ENCODE measurements around the gene KATNB1.
"Not testable (repeated sequence)": the region's sequence is repeated elsewhere in the genome, so short reads cannot be mapped to it uniquely, and the experiment has no call there.

Gene KATNB1

GRCh38 chr16:57775661-57776469 lies 40.3 kb downstream of the KATNB1 start:
- no peaks in the 10 kb centered on the region for H3K4me1 ChIP-seq (ENCODE audit: insufficient read depth, low read length)
- H3K9ac ChIP-seq (ENCODE audit: low read depth, low read length), result no peak overlapping the region
- H3K4me3 ChIP-seq (ENCODE audit: low read depth in 1 of 2, low read length in 2 of 2), result no peak overlapping the region
- no peaks in the 10 kb centered on the region for H3K36me3 ChIP-seq (ENCODE audit: insufficient read depth, low read length)
- no peak overlapping the region for H2AFZ ChIP-seq (ENCODE audit: low read depth, low read length)
- no peaks in the 10 kb centered on the region for H4K20me1 ChIP-seq (ENCODE audit: insufficient read depth, low read length)
- no peaks in the 10 kb centered on the region for H3K27me3 ChIP-seq (ENCODE audit: insufficient read depth, low read length, poor library complexity)
- no peak overlapping the region for H3K27ac ChIP-seq (ENCODE audit: low read length)
- H3K79me2 ChIP-seq (ENCODE audit: insufficient read depth, low read length), result no peaks in the 10 kb centered on the region
- peak; percentile 33; the same call in 1 of the 3 replicates for ATAC-seq (ENCODE audit: insufficient read depth, low read depth)
- no peak for TF ChIP-seq EZH2 (IDR thresholded peaks at IDR 0.05; ENCODE audit: borderline replicate concordance, low read depth, low read length, severe bottlenecking)
- peak; percentile 19 for TF ChIP-seq CTCF (IDR thresholded peaks at IDR 0.05; ENCODE audit: borderline replicate concordance, extremely low read depth, low read length, poor library complexity, severe bottlenecking)
- H3K4me2 ChIP-seq (ENCODE audit: insufficient read depth, low read length), result no peak overlapping the region
- no peaks in the 10 kb centered on the region for H3K9me3 ChIP-seq (ENCODE audit: insufficient read depth, low read length, severe bottlenecking)
- no peak for DNase-seq

- H3K9me3 ChIP-seq (ENCODE audit: insufficient read depth, low read length, severe bottlenecking), result no peaks in the 10 kb centered on the region
- no peaks in the 10 kb centered on the region for H3K27me3 ChIP-seq (ENCODE audit: insufficient read depth, low read length, poor library complexity)
- no peak overlapping the region for H3K4me2 ChIP-seq (ENCODE audit: insufficient read depth, low read length)
- H3K4me3 ChIP-seq (ENCODE audit: low read depth in 1 of 2, low read length in 2 of 2), result no peak overlapping the region
- no peak for TF ChIP-seq CTCF (IDR thresholded peaks at IDR 0.05; ENCODE audit: borderline replicate concordance, extremely low read depth, low read length, poor library complexity, severe bottlenecking)
- TF ChIP-seq EZH2 (IDR thresholded peaks at IDR 0.05; ENCODE audit: borderline replicate concordance, low read depth, low read length, severe bottlenecking), result no peak
- no peaks in the 10 kb centered on the region for H3K4me1 ChIP-seq (ENCODE audit: insufficient read depth, low read length)
- no peak for ATAC-seq (ENCODE audit: insufficient read depth, low read depth)
- H4K20me1 ChIP-seq (ENCODE audit: insufficient read depth, low read length), result no peaks in the 10 kb centered on the region
- no peaks in the 10 kb centered on the region for H3K79me2 ChIP-seq (ENCODE audit: insufficient read depth, low read length)
- no peak overlapping the region for H3K27ac ChIP-seq (ENCODE audit: low read length)
- no peak overlapping the region for H3K9ac ChIP-seq (ENCODE audit: low read depth, low read length)
- no peak for DNase-seq
- H2AFZ ChIP-seq (ENCODE audit: low read depth, low read length), result no peak overlapping the region
- H3K36me3 ChIP-seq (ENCODE audit: insufficient read depth, low read length), result no peaks in the 10 kb centered on the region
Observed at GRCh38 chr16:57778658-57779057, 43.1 kb downstream of the KATNB1 start.

GRCh38 chr16:57779836-57780235 lies 44.3 kb downstream of the KATNB1 start:
- not testable (repeated sequence) for H3K27ac ChIP-seq (ENCODE audit: low read length); H3K4me2 ChIP-seq (ENCODE audit: insufficient read depth, low read length); ATAC-seq (ENCODE audit: insufficient read depth, low read depth); H3K27me3 ChIP-seq (ENCODE audit: insufficient read depth, low read length, poor library complexity); H3K36me3 ChIP-seq (ENCODE audit: insufficient read depth, low read length); H3K4me3 ChIP-seq (ENCODE audit: low read depth in 1 of 2, low read length in 2 of 2); H3K9me3 ChIP-seq (ENCODE audit: insufficient read depth, low read length, severe bottlenecking); H2AFZ ChIP-seq (ENCODE audit: low read depth, low read length); H3K4me1 ChIP-seq (ENCODE audit: insufficient read depth, low read length); H3K79me2 ChIP-seq (ENCODE audit: insufficient read depth, low read length); DNase-seq; H3K9ac ChIP-seq (ENCODE audit: low read depth, low read length); H4K20me1 ChIP-seq (ENCODE audit: insufficient read depth, low read length)

- Histone ChIP-seq H3K36me3 (ENCODE audit: insufficient read depth, low read length) (no peaks in the 10 kb centered on the region), H3K9me3 (ENCODE audit: insufficient read depth, low read length, severe bottlenecking) (no peaks in the 10 kb centered on the region), H3K4me3 (ENCODE audit: low read depth in 1 of 2, low read length in 2 of 2) (no peak overlapping the region), H3K79me2 (ENCODE audit: insufficient read depth, low read length) (no peaks in the 10 kb centered on the region), H4K20me1 (ENCODE audit: insufficient read depth, low read length) (no peaks in the 10 kb centered on the region; the same call in 1 of the 2 replicates), H3K4me2 (ENCODE audit: insufficient read depth, low read length) (no peak overlapping the region), H3K4me1 (ENCODE audit: insufficient read depth, low read length) (no peaks in the 10 kb centered on the region), H3K27ac (ENCODE audit: low read length) (no peak overlapping the region), H3K27me3 (ENCODE audit: insufficient read depth, low read length, poor library complexity) (no peaks in the 10 kb centered on the region), H3K9ac (ENCODE audit: low read depth, low read length) (no peak overlapping the region), H2AFZ (ENCODE audit: low read depth, low read length) (no peak overlapping the region)
- TF ChIP-seq EZH2 (IDR thresholded peaks at IDR 0.05; ENCODE audit: borderline replicate concordance, low read depth, low read length, severe bottlenecking), result no peak
- TF ChIP-seq CTCF (IDR thresholded peaks at IDR 0.05; ENCODE audit: borderline replicate concordance, extremely low read depth, low read length, poor library complexity, severe bottlenecking), result no peak
- DNase-seq (no peak), ATAC-seq (ENCODE audit: insufficient read depth, low read depth) (no peak)
Observed at GRCh38 chr16:57781349-57781740, 45.8 kb downstream of the KATNB1 start.

All from DND-41 (cell line).